Measurements from ENCODE around the gene UBA6. TPM values are rescaled to one million over a fixed set of nuclear protein-coding genes. Genes with fewer than 3 reads are reported as not detected.
"Not testable (repeated sequence)": the region's sequence is repeated elsewhere in the genome, so short reads cannot be mapped to it uniquely, and the experiment has no call there.

The UBA6 gene
- total RNA-seq, 2 experiments from 2014 or later, result 64.8 to 65.2 TPM

- H3K4me1 Mint-ChIP-seq, result peaks cover 25% of the 10 kb centered on the region
- no peaks in the 10 kb centered on the region for H3K27me3 Mint-ChIP-seq
- no peak for DNase-seq
- POLR2A ChIA-PET, result no interaction called here
- H3K9me3 Mint-ChIP-seq, result no peaks in the 10 kb centered on the region
- ATAC-seq (ENCODE audit: low read depth), result peak; percentile 30
- H3K36me3 Mint-ChIP-seq, result peaks cover 38% of the 10 kb centered on the region
- peak overlapping the region; percentile 1 for H3K27ac Mint-ChIP-seq
- H3K4me3 Mint-ChIP-seq, result no peak overlapping the region
These were observed 20.3 kb downstream of the UBA6 start for GRCh38 chr4:67680581-67681222.

- no peak for ATAC-seq (ENCODE audit: low read depth)
- Mint-ChIP-seq H3K9me3 (no peaks in the 10 kb centered on the region), H3K36me3 (peaks cover 47% of the 10 kb centered on the region), H3K27ac (no peak overlapping the region), H3K27me3 (no peaks in the 10 kb centered on the region), H3K4me3 (no peak overlapping the region), H3K4me1 (peaks cover 14% of the 10 kb centered on the region)
- POLR2A ChIA-PET, result no interaction called here
- DNase-seq, result no peak
These were observed 22.3 kb downstream of the UBA6 start for GRCh38 chr4:67678612-67679011.

- ATAC-seq (ENCODE audit: low read depth), result no peak
- POLR2A ChIA-PET, result no interaction called here
- Mint-ChIP-seq H3K4me3 (no peak overlapping the region), H3K27me3 (no peaks in the 10 kb centered on the region), H3K4me1 (no peaks in the 10 kb centered on the region), H3K36me3 (peaks cover 50% of the 10 kb centered on the region), H3K27ac (no peak overlapping the region), H3K9me3 (no peaks in the 10 kb centered on the region)
- no peak for DNase-seq
These were observed 26.9 kb downstream of the UBA6 start for GRCh38 chr4:67674098-67674497.

DNA sequence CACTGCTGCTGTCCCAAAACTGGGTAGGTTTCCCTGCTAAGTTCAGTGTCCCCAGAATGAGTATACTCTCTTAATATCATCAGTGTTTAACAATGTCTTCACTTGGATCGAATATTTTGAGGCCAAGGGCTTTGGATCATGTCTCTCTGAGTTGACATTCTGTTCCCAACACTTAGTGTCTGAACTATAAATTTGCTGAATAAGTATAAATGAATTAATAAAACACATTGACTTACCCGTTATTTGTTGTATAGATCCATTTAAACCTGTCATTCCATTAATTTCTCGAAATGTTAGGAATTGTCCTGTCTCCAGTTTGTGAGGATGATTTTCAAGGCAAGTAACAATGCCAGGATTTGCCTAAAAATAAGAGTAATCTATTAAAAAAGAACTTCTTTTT lies 32.6 kb downstream of the UBA6 start:
- H3K9me3 Mint-ChIP-seq, result no peaks in the 10 kb centered on the region
- H3K4me3 Mint-ChIP-seq, result no peak overlapping the region
- peaks cover 47% of the 10 kb centered on the region for H3K36me3 Mint-ChIP-seq
- H3K4me1 Mint-ChIP-seq, result no peaks in the 10 kb centered on the region
- no peak for ATAC-seq (ENCODE audit: low read depth)
- POLR2A ChIA-PET, result interaction anchor here (0.6 kb wide), 1 partner anchor 26 kb away, joined by 3 read pairs; no protein-coding TSS in a partner anchor
- no peak for DNase-seq
- H3K27me3 Mint-ChIP-seq, result no peaks in the 10 kb centered on the region
- no peak overlapping the region for H3K27ac Mint-ChIP-seq

GRCh38 chr4:67660418-67660817 lies 40.5 kb downstream of the UBA6 start:
- POLR2A ChIA-PET, result no interaction called here
- no peak overlapping the region for H3K27ac Mint-ChIP-seq
- H3K36me3 Mint-ChIP-seq, result peaks cover 77% of the 10 kb centered on the region
- no peak for DNase-seq
- H3K9me3 Mint-ChIP-seq, result peaks cover 20% of the 10 kb centered on the region
- peaks cover 6% of the 10 kb centered on the region for H3K4me1 Mint-ChIP-seq
- H3K4me3 Mint-ChIP-seq, result no peak overlapping the region
- no peak for ATAC-seq (ENCODE audit: low read depth)
- H3K27me3 Mint-ChIP-seq, result no peaks in the 10 kb centered on the region

DNA sequence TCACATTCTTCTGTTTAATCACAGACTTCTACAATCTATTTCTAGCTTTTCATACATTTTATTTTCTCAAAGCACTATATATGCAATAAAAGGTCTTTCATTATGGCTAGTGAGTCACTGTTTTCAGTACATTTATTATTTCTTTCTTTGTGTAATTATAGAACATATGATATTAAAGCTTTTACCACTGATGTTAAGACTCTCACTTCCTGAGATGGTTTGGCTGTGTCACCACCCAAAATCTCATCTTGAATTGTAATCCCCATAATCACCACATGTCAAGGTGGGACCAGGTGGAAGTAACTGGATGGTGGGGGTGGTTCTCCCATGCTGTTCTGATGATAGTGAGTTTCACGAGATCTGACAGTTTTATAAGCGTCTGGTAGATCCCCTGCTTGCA lies 41.9 kb downstream of the UBA6 start:
- Mint-ChIP-seq H3K27me3 (no peaks in the 10 kb centered on the region), H3K4me3 (no peak overlapping the region), H3K9me3 (peaks cover 22% of the 10 kb centered on the region), H3K36me3 (peaks cover 84% of the 10 kb centered on the region), H3K4me1 (peaks cover 6% of the 10 kb centered on the region), H3K27ac (no peak overlapping the region)
- no peak for ATAC-seq (ENCODE audit: low read depth)
- POLR2A ChIA-PET, result no interaction called here
- no peak for DNase-seq

GRCh38 chr4:67658302-67658701 lies 42.7 kb downstream of the UBA6 start:
- DNase-seq (no peak), ATAC-seq (ENCODE audit: low read depth) (no peak)
- no peak overlapping the region for H3K27ac Mint-ChIP-seq
- H3K36me3 Mint-ChIP-seq, result peaks cover 87% of the 10 kb centered on the region
- no peak overlapping the region for H3K4me3 Mint-ChIP-seq
- POLR2A ChIA-PET, result no interaction called here
- peaks cover 8% of the 10 kb centered on the region for H3K4me1 Mint-ChIP-seq
- peaks cover 26% of the 10 kb centered on the region for H3K9me3 Mint-ChIP-seq
- no peaks in the 10 kb centered on the region for H3K27me3 Mint-ChIP-seq

DNA sequence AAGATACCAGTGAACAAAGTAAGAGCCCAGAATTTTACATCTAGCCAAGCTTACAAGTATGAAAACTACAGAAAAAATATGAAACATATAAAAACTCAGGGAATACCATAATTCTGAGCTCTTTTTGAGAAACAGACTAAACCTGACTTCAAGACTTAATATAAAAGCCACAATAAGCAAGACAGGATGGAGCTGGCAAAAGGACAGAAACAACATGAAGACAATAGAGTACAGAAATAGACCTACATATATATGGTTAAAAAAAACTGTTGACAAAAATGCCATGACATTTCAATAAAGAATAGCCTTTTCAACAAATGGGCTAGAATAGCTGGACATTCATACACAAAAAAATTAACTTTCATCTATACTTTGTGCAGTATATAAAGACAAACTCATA lies 49.4 kb downstream of the UBA6 start:
- Mint-ChIP-seq H3K27ac (no peak overlapping the region), H3K4me1 (peaks cover 3% of the 10 kb centered on the region), H3K4me3 (no peak overlapping the region), H3K27me3 (no peaks in the 10 kb centered on the region), H3K36me3 (peaks cover 60% of the 10 kb centered on the region), H3K9me3 (peaks cover 7% of the 10 kb centered on the region)
- DNase-seq (no peak), ATAC-seq (ENCODE audit: low read depth) (no peak)
- POLR2A ChIA-PET, result no interaction called here

- H3K36me3 Mint-ChIP-seq, result peaks cover 48% of the 10 kb centered on the region
- H3K4me3 Mint-ChIP-seq, result no peak overlapping the region
- POLR2A ChIA-PET, result no interaction called here
- H3K9me3 Mint-ChIP-seq, result no peaks in the 10 kb centered on the region
- peak overlapping the region; percentile 21 for H3K27ac Mint-ChIP-seq
- DNase-seq (no peak), ATAC-seq (ENCODE audit: low read depth) (no peak)
- H3K4me1 Mint-ChIP-seq, result peaks cover 14% of the 10 kb centered on the region
- H3K27me3 Mint-ChIP-seq, result no peaks in the 10 kb centered on the region
These were observed 62.8 kb downstream of the UBA6 start for GRCh38 chr4:67638136-67638535.

DNA sequence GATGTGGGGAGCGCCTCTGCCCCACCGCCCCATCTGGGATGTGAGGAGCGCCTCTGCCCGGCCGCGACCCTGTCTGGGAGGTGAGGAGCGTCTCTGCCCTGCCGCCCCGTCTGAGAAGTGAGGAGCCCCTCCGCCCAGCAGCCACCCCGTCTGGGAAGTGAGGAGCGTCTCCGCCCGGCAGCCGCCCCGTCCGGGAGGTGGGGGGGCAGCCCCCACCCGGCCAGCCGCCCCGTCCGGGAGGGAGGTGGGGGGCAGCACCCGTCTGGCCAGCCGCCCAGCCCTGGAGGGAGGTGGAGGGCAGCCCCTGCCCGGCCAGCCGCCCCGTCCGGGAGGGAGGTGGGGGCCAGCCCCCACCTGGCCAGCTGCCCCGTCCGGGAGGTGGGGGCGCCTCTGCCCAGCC lies 64.0 kb downstream of the UBA6 start:
- POLR2A ChIA-PET; ATAC-seq (ENCODE audit: low read depth); H3K9me3 Mint-ChIP-seq; H3K27me3 Mint-ChIP-seq; H3K4me3 Mint-ChIP-seq; H3K27ac Mint-ChIP-seq; DNase-seq: not testable (repeated sequence)
- peaks cover 53% of the 10 kb centered on the region for H3K36me3 Mint-ChIP-seq
- peaks cover 17% of the 10 kb centered on the region for H3K4me1 Mint-ChIP-seq

GRCh38 chr4:67635331-67635730 lies 65.6 kb downstream of the UBA6 start:
- no peaks in the 10 kb centered on the region for H3K9me3 Mint-ChIP-seq
- peaks cover 53% of the 10 kb centered on the region for H3K36me3 Mint-ChIP-seq
- H3K4me3 Mint-ChIP-seq, result no peak overlapping the region
- POLR2A ChIA-PET, result no interaction called here
- no peak overlapping the region for H3K27ac Mint-ChIP-seq
- no peaks in the 10 kb centered on the region for H3K27me3 Mint-ChIP-seq
- DNase-seq (no peak), ATAC-seq (ENCODE audit: low read depth) (no peak)
- peaks cover 20% of the 10 kb centered on the region for H3K4me1 Mint-ChIP-seq

DNA sequence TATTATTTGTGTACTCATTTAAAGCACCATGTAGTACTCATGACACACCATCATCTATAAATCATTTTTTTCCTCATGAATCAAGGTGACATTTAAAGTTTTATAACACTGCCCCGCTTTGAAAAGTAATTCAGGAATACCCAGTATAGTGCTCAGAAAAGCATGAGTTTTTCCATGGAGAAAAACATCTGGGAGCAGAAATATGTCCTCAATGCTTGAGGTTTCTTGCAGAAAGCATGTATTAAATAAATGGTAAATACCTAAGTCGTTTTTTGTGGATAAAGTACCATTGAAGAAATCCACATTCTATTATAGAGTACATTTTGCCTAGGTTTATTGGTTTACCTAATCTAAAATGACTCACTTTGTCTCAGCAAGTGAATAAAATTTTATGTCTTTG lies 66.2 kb downstream of the UBA6 start:
- DNase-seq (no peak), ATAC-seq (ENCODE audit: low read depth) (no peak)
- H3K27me3 Mint-ChIP-seq, result no peaks in the 10 kb centered on the region
- POLR2A ChIA-PET, result no interaction called here
- peaks cover 19% of the 10 kb centered on the region for H3K4me1 Mint-ChIP-seq
- peak overlapping the region; percentile 94 for H3K4me3 Mint-ChIP-seq
- H3K36me3 Mint-ChIP-seq, result peaks cover 51% of the 10 kb centered on the region
- no peaks in the 10 kb centered on the region for H3K9me3 Mint-ChIP-seq
- no peak overlapping the region for H3K27ac Mint-ChIP-seq

DNA sequence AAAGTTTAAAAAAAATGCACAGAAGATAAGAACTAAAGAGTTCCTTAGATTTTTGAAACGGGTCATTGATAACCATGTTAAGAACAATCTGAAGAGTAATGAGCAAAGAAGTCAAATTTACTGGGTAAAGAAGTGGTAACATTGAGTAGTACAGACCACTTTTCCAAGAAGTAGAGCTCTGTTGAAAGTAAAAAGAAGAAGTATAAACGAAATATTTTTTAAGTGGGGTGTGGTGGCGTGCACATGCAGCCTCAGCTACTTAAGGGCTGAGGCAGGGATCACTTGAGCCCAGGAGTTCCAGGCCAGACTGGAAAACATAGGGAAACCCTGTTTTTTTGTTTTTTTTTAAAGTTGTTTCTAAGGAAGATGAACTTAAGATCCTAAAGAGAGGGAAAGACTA lies 68.5 kb downstream of the UBA6 start:
- POLR2A ChIA-PET, result interaction anchor here (1.4 to 1.8 kb wide), 2 partner anchors 69 to 88 kb away, joined by 4 to 5 read pairs; partner anchors contain the start of genes CENPC and UBA6
- peaks cover 45% of the 10 kb centered on the region for H3K36me3 Mint-ChIP-seq
- DNase-seq, result no peak
- peak overlapping the region; percentile 88 for H3K27ac Mint-ChIP-seq
- H3K27me3 Mint-ChIP-seq, result no peaks in the 10 kb centered on the region
- H3K4me1 Mint-ChIP-seq, result peaks cover 16% of the 10 kb centered on the region
- H3K9me3 Mint-ChIP-seq, result no peaks in the 10 kb centered on the region
- H3K4me3 Mint-ChIP-seq, result peak overlapping the region; percentile 94
- ATAC-seq (ENCODE audit: low read depth), result peak; percentile 97

DNA sequence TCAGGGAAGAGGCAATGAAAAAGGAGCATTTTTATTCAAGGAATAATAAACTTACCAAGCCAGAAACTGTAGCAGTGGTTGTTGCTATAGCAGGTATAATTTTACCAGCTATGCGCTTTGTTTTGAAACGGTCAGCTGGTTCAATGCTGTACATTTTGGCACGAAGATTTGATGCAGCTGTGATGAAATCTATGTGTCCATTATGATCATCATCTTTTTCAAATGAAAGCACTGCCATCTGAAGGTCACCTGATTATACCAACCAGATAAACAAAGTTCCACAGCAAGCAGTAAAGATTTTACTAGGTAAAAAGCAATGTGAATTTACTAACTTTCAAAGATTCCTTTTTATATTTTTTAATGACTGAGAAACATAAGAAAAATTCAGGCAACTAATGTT lies 76.0 kb downstream of the UBA6 start:
- no peak overlapping the region for H3K27ac Mint-ChIP-seq
- no peak for DNase-seq
- H3K36me3 Mint-ChIP-seq, result peaks cover 24% of the 10 kb centered on the region
- no peaks in the 10 kb centered on the region for H3K9me3 Mint-ChIP-seq
- no peak overlapping the region for H3K4me3 Mint-ChIP-seq
- H3K4me1 Mint-ChIP-seq, result peaks cover 4% of the 10 kb centered on the region
- POLR2A ChIA-PET, result no interaction called here
- H3K27me3 Mint-ChIP-seq, result no peaks in the 10 kb centered on the region
- ATAC-seq (ENCODE audit: low read depth), result no peak

DNA sequence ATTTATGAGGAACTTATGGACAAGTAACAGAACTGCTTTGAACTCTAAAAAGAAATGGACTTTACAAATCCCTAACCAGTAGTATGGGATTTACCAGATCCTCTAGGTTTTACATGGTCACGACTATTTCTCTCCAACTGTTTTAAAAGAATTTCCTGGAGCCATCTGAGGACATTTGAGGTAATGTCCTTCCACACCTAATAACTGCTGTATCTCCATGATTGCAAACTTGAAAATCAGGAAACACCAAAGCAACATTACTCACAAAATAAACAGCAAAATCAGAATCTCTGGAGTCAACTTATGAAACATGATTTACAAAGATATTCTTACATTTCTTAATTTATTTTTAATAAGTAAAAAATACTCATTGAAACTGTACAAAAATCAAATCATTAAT lies 84.5 kb downstream of the UBA6 start:
- DNase-seq (no peak), ATAC-seq (ENCODE audit: low read depth) (no peak)
- H3K4me1 Mint-ChIP-seq, result no peaks in the 10 kb centered on the region
- H3K4me3 Mint-ChIP-seq, result no peak overlapping the region
- H3K9me3 Mint-ChIP-seq, result peaks cover 1% of the 10 kb centered on the region
- H3K27me3 Mint-ChIP-seq, result no peaks in the 10 kb centered on the region
- POLR2A ChIA-PET, result no interaction called here
- no peak overlapping the region for H3K27ac Mint-ChIP-seq
- peaks cover 52% of the 10 kb centered on the region for H3K36me3 Mint-ChIP-seq

All from activated naive CD8-positive, alpha-beta T cell treated with anti-CD3 and anti-CD28 coated beads, Interleukin-2, amount 10 ng/mL, durations not matched to agents 7 days and 5 days (primary cell).